LNCAP (cell line): ENCODE measurements around the gene CMTM4.

Experiments
- CTCF ChIP-seq: fragments of 450-650 bp; IDR thresholded peaks from 2 replicates; pipeline ENCODE4 v1.5.1; 2017; ENCODE audit warnings: mild to moderate bottlenecking

CMTM4 gene

GRCh38 chr16:66594739-66595138 lies 101.8 kb downstream of the CMTM4 start:
- TF ChIP-seq CTCF = no peak

GRCh38 chr16:66592814-66593213 lies 103.7 kb downstream of the CMTM4 start:
- no peak for TF ChIP-seq CTCF

DNA sequence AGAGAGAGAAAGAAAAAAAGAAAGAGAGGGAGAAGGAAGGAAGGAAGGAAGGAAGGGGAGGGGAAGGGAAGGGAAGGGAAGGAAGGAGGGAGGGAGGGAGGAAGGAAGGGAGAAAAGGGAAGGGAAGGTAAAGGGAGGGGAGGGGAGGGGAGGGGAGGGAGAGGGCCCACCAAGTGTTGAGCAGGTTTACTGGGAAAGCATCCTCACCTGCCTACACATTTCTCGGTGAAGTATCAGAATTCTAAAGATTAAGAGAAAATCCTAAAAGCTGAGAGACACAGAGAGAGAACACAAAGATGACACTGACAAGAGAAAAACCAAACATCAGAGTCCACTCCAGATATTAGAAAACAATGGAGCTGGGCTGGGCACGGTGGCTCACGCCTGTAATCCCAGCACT lies 104.3 kb downstream of the CMTM4 start:
- TF ChIP-seq CTCF = no peak

DNA sequence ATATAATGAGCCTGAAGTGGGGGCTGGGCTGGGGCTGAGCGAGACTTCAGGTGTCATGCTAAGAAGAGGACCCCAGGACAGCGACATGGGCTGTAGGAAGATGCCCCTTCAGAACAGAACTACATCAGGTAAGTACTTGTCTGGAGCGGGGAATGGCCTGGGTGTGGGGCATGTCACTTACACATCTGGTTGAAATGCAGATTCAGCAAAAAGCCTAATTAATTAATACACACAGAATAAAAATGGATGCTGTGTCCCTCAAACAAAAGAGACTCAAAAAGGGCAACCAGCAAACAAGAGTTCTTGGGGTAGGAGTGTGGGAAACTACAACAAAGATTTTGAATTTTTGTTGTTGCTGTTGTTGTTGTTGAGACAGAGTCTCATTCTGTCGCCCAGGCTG lies 105.5 kb downstream of the CMTM4 start:
- TF ChIP-seq CTCF = no peak

- no peak for TF ChIP-seq CTCF
These were observed 106.2 kb downstream of the CMTM4 start for GRCh38 chr16:66590322-66590721.

GRCh38 chr16:66588981-66589713 lies 107.4 kb downstream of the CMTM4 start:
- TF ChIP-seq CTCF = no peak

DNA sequence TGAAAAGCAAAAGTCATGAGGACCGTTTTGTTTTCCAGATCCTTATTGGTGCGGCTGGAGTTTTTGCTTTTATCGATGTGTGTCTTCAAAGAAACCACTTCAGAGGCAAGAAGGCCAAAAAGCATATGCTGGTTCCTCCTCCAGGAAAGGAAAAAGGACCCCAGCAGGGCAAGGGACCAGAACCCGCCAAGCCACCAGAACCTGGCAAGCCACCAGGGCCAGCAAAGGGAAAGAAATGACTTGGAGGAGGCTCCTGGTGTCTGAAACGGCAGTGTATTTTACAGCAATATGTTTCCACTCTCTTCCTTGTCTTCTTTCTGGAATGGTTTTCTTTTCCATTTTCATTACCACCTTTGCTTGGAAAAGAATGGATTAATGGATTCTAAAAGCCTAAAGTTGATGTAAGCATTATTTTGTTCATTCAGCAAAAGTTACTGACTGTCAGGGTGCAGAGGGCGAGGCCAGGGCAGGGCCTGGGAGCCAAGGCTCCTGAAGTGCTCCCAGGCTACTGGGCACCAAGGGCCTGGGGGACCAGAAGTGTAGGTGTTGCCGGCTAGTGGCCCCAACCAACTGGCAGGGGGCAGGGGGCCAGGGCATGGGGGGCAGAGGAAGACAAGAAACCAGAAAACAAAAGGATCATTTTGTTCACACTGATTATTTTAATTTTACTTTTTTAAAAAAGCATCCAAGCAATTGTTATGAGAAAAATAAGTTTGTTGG lies 108.5 kb downstream of the CMTM4 start:
- TF ChIP-seq CTCF = no peak
